A673 (cell line): Measurements from ENCODE around the gene FUT8.

Experiments
- EZH2 ChIP-seq: fragments of 200-600 bp; sonication (generic); IDR thresholded peaks from 2 replicates; pipeline ENCODE4 v1.6.1; 2017; ENCODE audit warnings: borderline replicate concordance, low read depth, mild to moderate bottlenecking, mixed read lengths, antibody characterized with exemption, low read length; ENCODE audit not compliant: poor library complexity, severe bottlenecking
- TF ChIP-seq, protein P1 (sequence below): fragments of 300-800, 200-600 bp; sonication (generic); conservative IDR thresholded peaks from 2 replicates; pipeline ENCODE4 v1.5.1; 2017; ENCODE audit warnings: low read depth, mild to moderate bottlenecking, antibody characterized with exemption, low read length, moderate library complexity, mixed read lengths

DNA sequence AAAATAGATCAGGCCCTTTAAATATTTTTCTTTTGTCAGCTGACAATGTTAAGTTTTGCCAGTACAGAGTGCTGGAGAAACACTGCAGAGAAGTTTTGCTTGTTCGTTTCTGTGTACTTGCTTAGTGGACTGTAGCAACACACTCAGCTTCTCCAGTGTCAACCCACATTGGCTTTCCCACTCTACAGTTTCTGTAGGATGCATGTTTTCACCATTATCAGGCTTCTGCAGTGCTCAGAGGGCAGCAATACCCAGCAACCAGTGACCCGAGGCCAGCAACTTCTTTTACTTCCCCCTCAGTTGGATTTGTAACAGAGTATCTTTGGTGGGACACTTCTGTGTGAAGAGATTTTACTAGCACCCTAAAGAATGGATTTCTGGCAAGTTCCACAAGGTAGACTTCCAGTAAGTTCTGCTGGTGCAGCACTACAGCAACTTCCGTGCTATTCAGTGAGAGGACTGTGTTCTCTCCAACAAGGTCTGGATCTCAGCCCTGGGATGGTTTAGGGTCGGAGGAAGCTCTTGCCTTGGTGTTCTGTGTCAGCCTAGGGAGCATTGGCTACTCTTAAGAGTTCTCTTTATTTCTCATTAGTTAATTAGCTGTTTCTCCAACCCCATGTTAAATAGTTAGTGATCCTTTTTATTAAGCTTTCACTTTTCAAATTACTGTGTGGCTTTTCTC lies 70.4 kb downstream of the FUT8 start:
- TF ChIP-seq, protein P1, sequence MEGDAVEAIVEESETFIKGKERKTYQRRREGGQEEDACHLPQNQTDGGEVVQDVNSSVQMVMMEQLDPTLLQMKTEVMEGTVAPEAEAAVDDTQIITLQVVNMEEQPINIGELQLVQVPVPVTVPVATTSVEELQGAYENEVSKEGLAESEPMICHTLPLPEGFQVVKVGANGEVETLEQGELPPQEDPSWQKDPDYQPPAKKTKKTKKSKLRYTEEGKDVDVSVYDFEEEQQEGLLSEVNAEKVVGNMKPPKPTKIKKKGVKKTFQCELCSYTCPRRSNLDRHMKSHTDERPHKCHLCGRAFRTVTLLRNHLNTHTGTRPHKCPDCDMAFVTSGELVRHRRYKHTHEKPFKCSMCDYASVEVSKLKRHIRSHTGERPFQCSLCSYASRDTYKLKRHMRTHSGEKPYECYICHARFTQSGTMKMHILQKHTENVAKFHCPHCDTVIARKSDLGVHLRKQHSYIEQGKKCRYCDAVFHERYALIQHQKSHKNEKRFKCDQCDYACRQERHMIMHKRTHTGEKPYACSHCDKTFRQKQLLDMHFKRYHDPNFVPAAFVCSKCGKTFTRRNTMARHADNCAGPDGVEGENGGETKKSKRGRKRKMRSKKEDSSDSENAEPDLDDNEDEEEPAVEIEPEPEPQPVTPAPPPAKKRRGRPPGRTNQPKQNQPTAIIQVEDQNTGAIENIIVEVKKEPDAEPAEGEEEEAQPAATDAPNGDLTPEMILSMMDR: no peak
- TF ChIP-seq EZH2: no peak
